Measurements from ENCODE around the gene DYNC1LI2.

DYNC1LI2 gene

DNA sequence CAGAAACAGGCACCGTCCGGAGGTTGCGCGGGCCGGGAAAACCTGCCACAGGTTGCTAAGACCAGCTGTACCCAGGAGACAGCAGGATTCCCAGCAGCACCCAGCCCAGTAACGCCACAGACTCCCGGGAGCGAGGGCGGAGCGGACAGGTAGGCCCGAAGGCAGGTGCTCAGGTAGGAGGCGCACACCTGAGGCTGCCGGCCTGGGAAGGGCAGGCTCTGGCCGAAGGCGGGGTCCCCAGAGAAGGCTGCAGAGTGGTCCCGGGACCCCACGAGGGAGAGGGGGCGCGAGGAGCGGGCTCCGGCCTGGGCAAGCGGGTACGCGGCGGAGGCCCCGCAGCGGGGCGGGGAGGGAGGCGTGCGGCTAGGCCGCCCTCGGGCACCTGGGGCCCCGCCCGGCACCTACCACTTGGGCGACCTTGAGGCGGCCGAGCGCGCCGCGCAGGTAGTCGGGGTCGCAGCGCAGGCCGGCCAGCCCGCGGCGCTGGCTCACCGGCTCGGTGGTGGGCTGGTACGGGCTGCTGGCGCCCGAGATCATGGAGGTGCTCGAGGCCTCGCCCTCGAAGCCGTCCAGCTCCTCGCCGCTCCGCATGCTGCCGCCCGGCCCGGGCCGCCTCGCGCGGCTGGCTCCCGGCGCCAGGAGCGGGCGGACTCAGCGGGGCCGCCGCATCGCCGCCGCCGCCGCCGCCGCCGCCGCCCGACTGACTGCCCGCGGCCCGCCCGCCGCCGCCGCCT is 55.3 kb downstream of the DYNC1LI2 start:
- peak overlapping the region; percentile 68 for H3K4me3 ChIP-seq (ENCODE audit: low read depth, low read length)
- DNase-seq (ENCODE audit: low read depth), result no peak
- TF ChIP-seq, protein P1, sequence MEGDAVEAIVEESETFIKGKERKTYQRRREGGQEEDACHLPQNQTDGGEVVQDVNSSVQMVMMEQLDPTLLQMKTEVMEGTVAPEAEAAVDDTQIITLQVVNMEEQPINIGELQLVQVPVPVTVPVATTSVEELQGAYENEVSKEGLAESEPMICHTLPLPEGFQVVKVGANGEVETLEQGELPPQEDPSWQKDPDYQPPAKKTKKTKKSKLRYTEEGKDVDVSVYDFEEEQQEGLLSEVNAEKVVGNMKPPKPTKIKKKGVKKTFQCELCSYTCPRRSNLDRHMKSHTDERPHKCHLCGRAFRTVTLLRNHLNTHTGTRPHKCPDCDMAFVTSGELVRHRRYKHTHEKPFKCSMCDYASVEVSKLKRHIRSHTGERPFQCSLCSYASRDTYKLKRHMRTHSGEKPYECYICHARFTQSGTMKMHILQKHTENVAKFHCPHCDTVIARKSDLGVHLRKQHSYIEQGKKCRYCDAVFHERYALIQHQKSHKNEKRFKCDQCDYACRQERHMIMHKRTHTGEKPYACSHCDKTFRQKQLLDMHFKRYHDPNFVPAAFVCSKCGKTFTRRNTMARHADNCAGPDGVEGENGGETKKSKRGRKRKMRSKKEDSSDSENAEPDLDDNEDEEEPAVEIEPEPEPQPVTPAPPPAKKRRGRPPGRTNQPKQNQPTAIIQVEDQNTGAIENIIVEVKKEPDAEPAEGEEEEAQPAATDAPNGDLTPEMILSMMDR (conservative IDR thresholded peaks at IDR 0.05; ENCODE audit: low read depth, low read length), result no peak

DNA sequence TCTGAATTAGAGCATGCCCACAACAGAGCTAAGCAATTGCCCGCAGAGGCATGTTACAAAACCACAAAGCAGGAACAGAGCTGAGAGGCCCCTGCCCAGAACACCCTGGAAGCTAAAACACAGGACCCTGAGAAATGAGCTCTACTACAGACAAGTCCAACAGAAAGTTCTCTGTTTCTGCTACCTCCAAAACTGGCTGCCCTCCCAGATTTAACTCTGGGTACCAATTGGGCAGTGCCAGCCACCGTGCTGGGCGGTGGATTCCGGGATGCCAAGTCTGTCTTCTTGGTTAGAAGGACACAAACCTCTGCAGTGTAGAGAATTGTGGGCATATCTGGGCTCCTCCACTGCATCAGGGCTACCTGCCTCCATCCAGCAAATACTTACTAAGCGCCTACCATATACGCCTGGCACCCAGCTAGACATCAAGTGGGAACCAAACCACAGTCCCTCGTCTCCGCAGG is 55.9 kb downstream of the DYNC1LI2 start:
- peak overlapping the region; percentile 68 for H3K4me3 ChIP-seq (ENCODE audit: low read depth, low read length)
- TF ChIP-seq, protein P1 (conservative IDR thresholded peaks at IDR 0.05; ENCODE audit: low read depth, low read length), result no peak

DNA sequence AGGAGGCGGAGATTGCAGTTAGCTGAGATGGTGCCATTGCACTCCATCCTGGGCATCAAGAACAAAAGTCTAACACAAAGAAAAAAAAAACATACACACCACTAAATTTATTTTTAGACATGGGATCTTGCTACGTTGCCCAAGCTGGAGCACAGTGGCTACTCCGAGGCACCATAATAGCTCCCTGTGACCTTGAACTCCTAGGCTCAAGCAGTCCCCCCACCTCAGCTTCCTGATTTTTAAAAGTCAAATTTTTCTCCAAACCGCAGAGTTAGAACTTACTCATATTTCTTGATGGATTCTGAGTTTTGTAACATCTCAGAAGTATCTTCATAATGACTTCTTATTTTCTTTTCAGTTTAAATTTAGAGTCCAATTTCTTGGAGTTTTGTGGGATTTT is 58.3 kb downstream of the DYNC1LI2 start:
- DNase-seq (ENCODE audit: low read depth), result no peak
- TF ChIP-seq, protein P1 (conservative IDR thresholded peaks at IDR 0.05; ENCODE audit: low read depth, low read length), result no peak
- no peak overlapping the region for H3K4me3 ChIP-seq (ENCODE audit: low read depth, low read length)

More for the DNA sequence above, 55.9 kb downstream of the DYNC1LI2 start:
- DNase-seq (ENCODE audit: low read depth), result no peak

DNA sequence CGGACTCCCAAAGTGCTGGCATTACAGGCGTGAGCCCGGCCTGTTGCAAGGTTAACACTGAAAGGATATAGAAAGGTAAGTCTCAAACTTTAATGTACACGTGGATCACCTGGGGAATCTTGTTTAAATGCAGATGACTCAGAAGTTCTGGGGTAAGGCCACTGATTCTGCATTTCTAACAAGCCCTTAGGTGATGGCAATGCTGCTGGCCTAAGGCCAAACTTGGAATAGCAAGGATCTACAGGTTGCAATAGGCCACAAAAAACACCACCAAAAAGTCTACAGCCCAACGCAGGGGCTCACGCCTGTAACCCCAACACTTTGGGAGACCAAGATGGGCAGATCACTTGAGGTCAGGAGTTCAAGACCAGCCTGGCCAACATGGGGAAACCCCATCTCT is 59.1 kb downstream of the DYNC1LI2 start:
- TF ChIP-seq, protein P1 (conservative IDR thresholded peaks at IDR 0.05; ENCODE audit: low read depth, low read length), result no peak
- DNase-seq (ENCODE audit: low read depth), result no peak
- H3K4me3 ChIP-seq (ENCODE audit: low read depth, low read length), result no peak overlapping the region

DNA sequence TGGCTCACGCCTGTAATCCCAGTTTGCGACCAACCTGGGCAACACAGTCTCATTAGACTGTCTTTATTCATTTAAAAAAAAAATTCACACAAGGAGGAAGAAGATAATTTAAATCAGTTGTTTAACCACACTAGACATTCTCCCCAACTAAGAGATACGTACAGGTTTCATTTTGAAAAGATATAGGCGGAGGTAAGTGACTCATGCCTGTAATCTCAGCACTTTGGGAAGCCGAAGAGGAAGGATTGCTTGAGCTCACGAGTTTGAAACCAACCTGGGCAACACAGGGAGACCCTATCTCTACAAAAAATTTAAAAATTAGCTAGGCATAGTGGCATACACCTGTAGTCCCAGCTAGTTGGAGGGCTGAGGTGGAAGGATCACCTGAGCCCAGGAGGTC is 60.2 kb downstream of the DYNC1LI2 start:
- TF ChIP-seq, protein P1 (conservative IDR thresholded peaks at IDR 0.05; ENCODE audit: low read depth, low read length), result no peak
- DNase-seq (ENCODE audit: low read depth), result no peak
- no peak overlapping the region for H3K4me3 ChIP-seq (ENCODE audit: low read depth, low read length)

DNA sequence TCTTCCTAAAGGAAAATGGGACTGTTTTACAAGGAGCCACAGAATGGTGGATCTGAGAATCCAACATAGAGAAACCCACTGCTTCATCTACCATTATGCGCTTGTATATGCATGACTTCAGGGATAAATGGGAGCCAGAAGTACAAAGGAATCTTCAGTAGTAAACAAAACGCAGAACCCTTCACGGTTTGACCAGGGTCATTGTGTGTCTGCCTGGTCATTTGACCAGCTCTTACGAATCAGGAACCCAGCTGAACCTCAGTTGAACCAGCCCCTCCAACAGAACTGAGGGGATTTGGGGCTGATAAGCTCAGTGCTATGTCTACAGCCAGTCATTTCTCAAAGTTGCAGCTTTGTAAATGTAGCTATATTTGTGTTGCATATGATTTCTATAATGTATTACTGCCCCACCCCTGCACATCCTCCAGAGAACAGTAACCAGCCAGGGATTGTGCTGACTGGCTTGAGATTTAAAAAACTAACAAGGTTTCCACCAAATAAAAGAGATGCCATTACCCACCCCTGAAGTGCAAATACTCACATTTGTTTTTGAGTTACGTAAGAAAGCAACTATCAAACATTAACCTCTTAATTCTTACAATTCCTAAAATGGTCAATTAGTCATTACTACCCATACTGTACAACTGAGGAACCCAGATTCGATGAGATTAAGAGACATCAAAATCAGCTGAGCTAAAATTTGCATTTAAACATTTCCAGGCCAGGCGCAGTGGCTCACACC is 61.1 kb downstream of the DYNC1LI2 start:
- DNase-seq (ENCODE audit: low read depth), result no peak
- TF ChIP-seq, protein P1 (conservative IDR thresholded peaks at IDR 0.05; ENCODE audit: low read depth, low read length), result no peak
- H3K4me3 ChIP-seq (ENCODE audit: low read depth, low read length), result no peak overlapping the region

All from choroid plexus epithelial cell (primary cell).